HL-60 (cell line): ENCODE data around the gene VWA3B.

Experiments
- DNase-seq, 2 experiments: peaks; one replicate each; pipeline ENCODE4 v3.0.0-alpha.2; 2010 to 2020; ENCODE audit warnings: low read depth in 1 of 2, low spot score in 1 of 2
- H3K27ac ChIP-seq: fragments of 250-450 bp; sonication (Bioruptor Pico); replicated peaks from 2 replicates; pipeline ENCODE4 v1.5.1; 2020; ENCODE audit warnings: mild to moderate bottlenecking, moderate library complexity
- H3K27me3 ChIP-seq: fragments of 250-450 bp; sonication (Bioruptor Pico); 2 replicates; pipeline ENCODE4 v1.5.1; 2021; ENCODE audit warnings: mild to moderate bottlenecking, moderate library complexity; ENCODE audit not compliant: insufficient read depth, poor library complexity, severe bottlenecking
- H3K4me3 ChIP-seq: replicated peaks from 2 replicates; pipeline ENCODE4 v1.5.1; 2011; ENCODE audit warnings: mild to moderate bottlenecking, control low read depth, low read length; ENCODE audit not compliant: insufficient read depth
- CTCF ChIP-seq: IDR thresholded peaks from one replicate; pipeline ENCODE4 v1.5.1; 2011; ENCODE audit warnings: low read length, control low read depth, inconsistent platforms; ENCODE audit not compliant: insufficient read depth
- GABPA ChIP-seq: IDR thresholded peaks from 2 replicates; pipeline ENCODE4 v1.6.1; 2012; ENCODE audit warnings: low read depth
- POLR2AphosphoS5 ChIP-seq: IDR thresholded peaks from 2 replicates; pipeline ENCODE4 v1.6.1; 2012; ENCODE audit warnings: low read depth
- REST ChIP-seq: IDR thresholded peaks from 2 replicates; pipeline ENCODE4 v1.6.1; 2012; ENCODE audit warnings: low read depth; ENCODE audit not compliant: insufficient replicate concordance
- SPI1 ChIP-seq: IDR thresholded peaks from 2 replicates; pipeline ENCODE4 v1.6.1; 2012; ENCODE audit warnings: low read depth, mild to moderate bottlenecking, borderline replicate concordance
- long read RNA-seq: library from polyadenylated mRNA; unstranded; transcript quantifications from one replicate; pipeline ENCODE4 v2.0.0, GENCODE V29; 2020

VWA3B gene
- long read RNA-seq, result 0 reads

GRCh38 chr2:98086491-98087446 is at the start of gene VWA3B:
TSS of gene VWA3B (plus strand) at chr2:98087167. CDS start at chr2:98093093, 5,926 bp downstream.
- TF ChIP-seq SPI1 (no peak), REST (no peak), GABPA (no peak), CTCF (no peak), POLR2AphosphoS5 (no peak)
- Histone ChIP-seq H3K27me3 (no peaks in the 10 kb centered on the region), H3K27ac (peak within 1 kb of the TSS; percentile 5), H3K4me3 (no peak within 1 kb of the TSS)
- no peak for DNase-seq

- H3K27ac ChIP-seq, result no peak overlapping the region
- no peak for DNase-seq
- TF ChIP-seq REST, result no peak
- TF ChIP-seq POLR2AphosphoS5, result no peak
- TF ChIP-seq CTCF, result no peak
- TF ChIP-seq GABPA, result no peak
- no peak for TF ChIP-seq SPI1
- H3K27me3 ChIP-seq, result no peaks in the 10 kb centered on the region
- H3K4me3 ChIP-seq, result no peak overlapping the region
These were observed 49.8 kb upstream of the VWA3B start for GRCh38 chr2:98037206-98037605.

GRCh38 chr2:98037666-98038336 is 49.2 kb upstream of the VWA3B start:
- Histone ChIP-seq H3K27ac (no peak overlapping the region), H3K27me3 (no peaks in the 10 kb centered on the region), H3K4me3 (no peak overlapping the region)
- no peak for TF ChIP-seq POLR2AphosphoS5
- TF ChIP-seq REST, result no peak
- TF ChIP-seq CTCF, result no peak
- no peak for TF ChIP-seq GABPA
- no peak for TF ChIP-seq SPI1
- no peak for DNase-seq
